NB4 (cell line): ENCODE data around the gene SEPTIN5.

Source experiments
- DNase-seq: peaks from one replicate; pipeline ENCODE4 v3.0.0; 2010; ENCODE audit warnings: low read depth
- H3K4me3 ChIP-seq: one replicate; pipeline ENCODE4 v1.5.1; 2011; ENCODE audit warnings: mild to moderate bottlenecking, low read depth, low read length, moderate library complexity
- MYC ChIP-seq: IDR thresholded peaks from 2 replicates; pipeline ENCODE4 v1.6.1; 2011; ENCODE audit warnings: low read depth, low read length
- POLR2A ChIP-seq: IDR thresholded peaks from 2 replicates; pipeline ENCODE4 v1.6.1; 2011; ENCODE audit warnings: mild to moderate bottlenecking; ENCODE audit not compliant: insufficient read length; ENCODE audit errors: extremely low read depth
- TF ChIP-seq, protein P1 (sequence below): IDR thresholded peaks from one replicate; pipeline ENCODE4 v1.5.1; 2012; ENCODE audit warnings: low read depth, low read length
- TF ChIP-seq, protein P2 (sequence below): IDR thresholded peaks from 2 replicates; pipeline ENCODE4 v1.6.1; 2011; ENCODE audit warnings: low read depth, low read length

SEPTIN5 gene

DNA sequence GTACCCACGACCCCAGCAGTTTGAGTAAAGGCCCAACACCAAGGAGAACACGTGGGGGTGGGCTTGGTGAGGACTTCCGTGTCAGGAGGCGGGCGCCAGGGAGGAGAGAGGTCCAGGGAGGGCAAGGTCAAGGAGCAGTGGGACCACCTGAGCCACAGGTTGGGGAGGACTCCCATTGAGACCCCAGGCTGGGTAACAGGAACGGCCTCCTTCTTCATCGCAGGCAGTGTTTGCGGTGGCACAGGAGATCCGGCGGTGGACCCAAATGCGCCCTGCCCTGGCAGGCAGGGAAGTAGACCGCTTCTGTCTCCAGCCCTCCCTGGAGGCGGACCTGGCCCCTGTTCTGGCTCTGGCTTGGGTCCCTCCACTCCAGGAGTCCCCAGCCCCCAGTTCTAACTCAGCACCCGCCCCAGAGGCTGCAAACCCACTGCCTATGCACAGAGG is 40.4 kb downstream of the SEPTIN5 start:
- no peak overlapping the region for H3K4me3 ChIP-seq

DNA sequence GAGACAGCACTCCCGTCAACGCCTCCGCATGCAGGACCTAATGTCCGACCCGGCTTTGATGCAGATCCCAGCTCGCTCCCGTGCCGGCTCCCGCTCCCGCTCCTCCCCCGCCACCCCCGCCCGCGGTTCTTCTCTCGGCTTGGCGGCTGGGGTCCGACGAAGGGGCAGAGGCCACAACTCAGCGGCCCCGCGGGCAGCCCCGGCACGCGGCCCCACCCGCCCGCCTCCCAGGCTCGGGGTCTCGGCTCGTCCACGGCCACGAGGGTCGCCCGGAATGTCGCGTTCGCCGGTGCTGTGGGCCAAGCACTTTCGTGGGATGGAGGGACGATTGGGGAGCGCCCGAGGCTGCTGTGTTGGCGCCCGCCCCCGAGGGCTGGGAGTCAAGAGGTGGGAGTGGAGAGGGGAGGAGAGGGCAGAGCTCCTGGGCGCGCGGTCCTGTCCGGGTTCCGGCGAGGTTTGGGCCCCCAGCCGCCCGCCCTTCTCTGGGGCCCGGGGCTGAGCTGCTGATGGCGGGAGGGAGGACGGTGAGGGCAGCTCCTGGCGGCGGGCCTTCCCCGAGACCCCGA is 40.9 kb downstream of the SEPTIN5 start:
- no peak overlapping the region for H3K4me3 ChIP-seq
- no peak for DNase-seq
- no peak for TF ChIP-seq POLR2A
- TF ChIP-seq, protein P1, sequence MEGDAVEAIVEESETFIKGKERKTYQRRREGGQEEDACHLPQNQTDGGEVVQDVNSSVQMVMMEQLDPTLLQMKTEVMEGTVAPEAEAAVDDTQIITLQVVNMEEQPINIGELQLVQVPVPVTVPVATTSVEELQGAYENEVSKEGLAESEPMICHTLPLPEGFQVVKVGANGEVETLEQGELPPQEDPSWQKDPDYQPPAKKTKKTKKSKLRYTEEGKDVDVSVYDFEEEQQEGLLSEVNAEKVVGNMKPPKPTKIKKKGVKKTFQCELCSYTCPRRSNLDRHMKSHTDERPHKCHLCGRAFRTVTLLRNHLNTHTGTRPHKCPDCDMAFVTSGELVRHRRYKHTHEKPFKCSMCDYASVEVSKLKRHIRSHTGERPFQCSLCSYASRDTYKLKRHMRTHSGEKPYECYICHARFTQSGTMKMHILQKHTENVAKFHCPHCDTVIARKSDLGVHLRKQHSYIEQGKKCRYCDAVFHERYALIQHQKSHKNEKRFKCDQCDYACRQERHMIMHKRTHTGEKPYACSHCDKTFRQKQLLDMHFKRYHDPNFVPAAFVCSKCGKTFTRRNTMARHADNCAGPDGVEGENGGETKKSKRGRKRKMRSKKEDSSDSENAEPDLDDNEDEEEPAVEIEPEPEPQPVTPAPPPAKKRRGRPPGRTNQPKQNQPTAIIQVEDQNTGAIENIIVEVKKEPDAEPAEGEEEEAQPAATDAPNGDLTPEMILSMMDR, result no peak
- TF ChIP-seq, protein P2, sequence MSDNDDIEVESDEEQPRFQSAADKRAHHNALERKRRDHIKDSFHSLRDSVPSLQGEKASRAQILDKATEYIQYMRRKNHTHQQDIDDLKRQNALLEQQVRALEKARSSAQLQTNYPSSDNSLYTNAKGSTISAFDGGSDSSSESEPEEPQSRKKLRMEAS, result no peak

More for the DNA sequence above, 40.4 kb downstream of the SEPTIN5 start:
- TF ChIP-seq, protein P1, result no peak
- TF ChIP-seq MYC (no peak), POLR2A (no peak)
- no peak for DNase-seq

DNA sequence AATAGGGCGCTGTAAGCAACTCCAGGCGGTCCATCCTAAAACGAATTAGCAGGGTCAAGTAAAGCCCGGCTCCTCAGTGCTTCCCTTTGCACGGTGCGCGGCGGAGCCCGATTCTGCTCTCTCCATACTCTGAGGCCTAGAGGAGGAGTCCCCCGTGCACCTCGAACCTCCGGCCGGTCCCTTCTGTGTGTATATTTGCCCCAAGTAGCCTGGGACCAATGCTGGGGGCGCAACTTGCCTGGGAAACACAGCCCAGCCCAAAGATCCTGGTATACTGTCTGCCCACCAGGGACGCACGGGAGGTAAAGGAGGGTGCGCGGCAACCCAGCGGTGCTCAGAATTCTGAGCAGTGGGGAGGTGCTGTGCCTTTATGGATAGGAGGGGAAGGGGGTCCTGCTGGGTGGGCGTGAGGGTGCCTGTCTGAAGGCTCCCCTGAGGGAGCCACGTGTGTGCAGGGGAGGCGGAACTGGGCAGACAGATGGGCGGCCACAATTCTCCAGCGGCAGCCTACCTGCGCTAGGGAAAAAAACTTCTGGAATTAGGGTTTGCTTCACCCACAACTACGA is 41.5 kb downstream of the SEPTIN5 start:
- TF ChIP-seq, protein P1, result no peak
- TF ChIP-seq POLR2A, result no peak
- no peak overlapping the region for H3K4me3 ChIP-seq
- DNase-seq, result no peak

DNA sequence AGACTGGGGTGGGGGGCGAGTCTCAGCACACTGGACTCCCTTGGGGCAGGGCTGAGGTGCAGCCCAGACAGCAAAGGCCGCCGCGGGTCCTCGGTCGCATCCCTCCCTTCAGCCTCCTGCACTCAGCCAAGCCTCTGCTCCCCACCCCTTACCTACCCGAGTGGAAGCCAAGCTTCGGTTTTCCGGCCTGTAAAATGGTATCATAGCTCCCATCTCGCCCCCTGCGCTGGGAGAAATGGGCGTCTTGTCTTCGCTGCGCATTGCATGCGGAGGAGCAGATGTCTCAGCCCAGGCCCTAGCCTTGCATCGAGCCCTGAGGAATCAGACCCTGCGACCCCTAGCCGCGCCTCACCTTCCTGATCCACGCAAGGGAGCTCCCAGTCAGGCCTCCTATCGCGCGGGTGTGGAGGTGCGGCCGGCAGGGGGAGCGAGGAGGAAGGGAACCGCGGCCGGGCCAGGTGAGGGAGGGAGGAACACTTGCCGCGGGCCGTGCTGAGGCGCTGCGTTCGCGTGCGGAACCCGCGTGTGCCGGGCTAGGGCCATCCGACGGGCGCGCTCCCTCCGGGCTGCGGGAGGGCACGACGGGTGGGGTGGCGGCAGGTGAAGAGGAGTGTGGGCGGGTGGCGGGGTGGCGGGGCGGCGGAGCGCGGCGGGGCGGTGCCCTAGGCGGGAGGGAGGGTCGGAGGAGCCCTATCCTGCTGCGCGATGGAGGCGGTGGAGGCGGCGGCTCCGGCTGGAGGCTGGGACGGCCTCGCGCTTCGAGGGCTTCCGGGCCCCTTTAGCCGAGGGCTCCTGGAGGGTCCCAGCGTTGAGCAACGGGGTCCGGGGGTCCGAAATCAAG is 42.2 kb downstream of the SEPTIN5 start:
- TF ChIP-seq MYC, result no peak
- TF ChIP-seq, protein P2, result no peak
- TF ChIP-seq, protein P1, result peak; percentile 38
- peak; percentile 49 for DNase-seq
- H3K4me3 ChIP-seq, result no peak overlapping the region

DNA sequence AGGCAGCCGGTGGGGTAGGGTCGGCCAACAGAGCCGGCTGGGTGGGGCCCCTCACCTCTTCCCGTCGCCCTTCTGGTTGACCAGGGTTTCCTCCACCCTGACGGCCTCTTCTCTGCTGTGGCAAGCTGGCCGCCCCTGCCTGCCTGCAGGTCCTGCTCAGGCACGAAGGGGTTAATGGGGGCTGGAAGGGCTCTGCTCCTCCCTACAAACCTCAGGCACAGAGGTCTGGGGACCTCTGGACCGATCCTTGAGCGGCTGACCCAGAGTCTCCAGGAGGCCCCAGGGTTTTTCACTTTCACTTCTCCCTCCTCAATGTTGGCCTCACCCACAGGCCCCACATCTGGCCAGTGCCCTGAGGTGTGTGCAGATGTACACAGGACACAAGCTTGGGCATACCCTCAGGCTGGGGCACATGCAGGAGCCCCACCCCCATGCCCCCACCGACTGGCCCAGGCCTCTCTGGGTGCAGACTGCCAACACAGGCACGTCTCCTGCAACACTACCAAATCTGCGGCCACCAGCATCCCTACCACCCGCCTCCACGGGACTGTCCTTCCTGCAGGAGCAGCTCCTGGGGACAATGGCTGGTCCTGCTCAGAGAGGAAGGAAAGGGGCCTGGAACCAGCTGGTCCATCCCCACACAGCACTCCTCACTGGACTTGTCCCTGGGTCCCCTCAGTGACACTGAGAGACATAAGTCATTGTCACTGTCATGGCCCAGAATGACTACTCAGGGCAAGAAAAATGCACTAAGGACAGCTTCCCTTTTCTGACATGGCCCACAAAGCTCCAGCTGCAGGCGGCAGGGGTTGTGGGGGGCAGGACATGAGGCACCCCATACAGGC is 43.1 kb downstream of the SEPTIN5 start:
- DNase-seq, result peak; percentile 45
- H3K4me3 ChIP-seq, result no peak overlapping the region
- no peak for TF ChIP-seq MYC
- TF ChIP-seq, protein P2, result 0 out of 2 replicates have a peak, but pooled peaks have one; percentile 10
